Stimulated activated CD8-positive, alpha-beta memory T cell treated with anti-CD3 and anti-CD28 coated beads, Interleukin-15, amount 100 ng/mL, for 48 hours (primary cell): ENCODE data around the gene CRYBB2.
"Not testable (repeated sequence)": the region's sequence is repeated elsewhere in the genome, so short reads cannot be mapped to it uniquely, and the experiment has no call there.

Experiments
- DNase-seq, 2 donors: peaks; one replicate each; pipeline ENCODE4 v3.0.0-alpha.2; 2020; ENCODE audit warnings: low read depth in 2 of 2

CRYBB2 gene

GRCh38 chr22:25233706-25234105 lies 14.3 kb downstream of the CRYBB2 start:
- DNase-seq = not testable (repeated sequence)

- peak; percentile 60 to 67 for DNase-seq
Measured at GRCh38 chr22:25235547-25236290, 16.3 kb downstream of the CRYBB2 start.

DNA sequence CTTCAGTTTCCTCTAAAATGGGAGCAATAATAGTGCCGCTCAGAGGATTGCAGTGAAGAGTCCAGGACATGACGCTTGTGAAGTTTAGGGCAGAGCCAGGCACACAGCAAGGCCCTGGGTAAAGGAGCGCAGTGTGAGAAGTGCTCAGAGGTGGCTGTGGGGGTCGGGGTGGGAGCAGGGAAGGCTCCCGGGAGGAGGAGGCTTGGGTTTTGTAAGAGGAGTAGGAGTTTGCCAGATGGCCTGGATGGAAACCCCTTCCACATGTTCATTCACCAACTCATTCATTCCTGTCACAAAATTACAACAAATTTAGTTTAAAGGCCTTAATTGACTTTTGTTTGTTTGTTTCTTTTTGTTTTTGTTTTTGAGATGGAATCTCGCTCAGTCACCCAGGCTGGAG lies 17.0 kb downstream of the CRYBB2 start:
- no peak for DNase-seq

DNA sequence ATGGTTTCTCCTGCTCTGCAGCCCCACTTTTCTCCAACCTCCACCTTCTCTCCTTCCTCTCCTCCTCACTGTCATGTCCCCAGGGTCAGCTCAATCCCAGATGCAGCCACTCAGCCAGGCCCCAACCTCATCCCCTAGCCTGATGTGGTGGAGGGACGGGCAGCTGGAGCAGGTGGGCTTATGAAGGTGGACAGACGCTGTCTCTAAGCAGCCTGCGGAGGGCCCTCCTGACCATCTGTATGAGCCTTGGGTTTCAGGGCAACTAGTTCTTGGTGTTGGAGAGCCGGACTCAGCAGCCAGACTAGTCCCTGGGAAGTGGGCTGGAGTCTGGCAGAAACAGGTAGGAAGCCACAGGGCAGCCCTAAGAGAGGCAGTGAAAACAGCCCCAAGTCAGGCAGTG lies 18.1 kb downstream of the CRYBB2 start:
- DNase-seq = no peak

GRCh38 chr22:25238058-25238457 lies 18.6 kb downstream of the CRYBB2 start:
- DNase-seq = not testable (repeated sequence)

DNA sequence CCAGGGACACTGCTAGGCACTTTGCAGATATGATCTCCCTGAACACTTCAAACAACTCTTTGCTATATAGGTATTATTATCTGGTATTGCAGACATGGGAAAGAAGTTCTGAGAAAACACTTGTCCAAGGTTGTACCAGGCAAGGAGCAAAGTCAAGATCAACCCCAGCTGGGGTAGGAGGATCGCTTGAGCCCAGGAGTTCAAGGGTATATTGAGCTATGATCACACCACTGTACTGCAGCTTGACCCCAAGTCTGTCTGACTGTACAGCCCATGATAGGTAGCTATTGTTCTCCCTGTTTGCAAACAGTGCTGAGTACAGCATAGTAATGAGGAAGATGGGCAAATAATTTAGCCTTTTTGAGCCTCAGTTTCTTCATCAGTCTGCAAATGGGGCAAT lies 35.7 kb downstream of the CRYBB2 start:
- not testable (repeated sequence) for DNase-seq

- not testable (repeated sequence) for DNase-seq
Measured at GRCh38 chr22:25267567-25267966, 48.1 kb downstream of the CRYBB2 start.

GRCh38 chr22:25268902-25269301 lies 49.5 kb downstream of the CRYBB2 start:
- not testable (repeated sequence) for DNase-seq

GRCh38 chr22:25270061-25270460 lies 50.6 kb downstream of the CRYBB2 start:
- DNase-seq = not testable (repeated sequence)

GRCh38 chr22:25273231-25273630 lies 53.8 kb downstream of the CRYBB2 start:
- not testable (repeated sequence) for DNase-seq

DNA sequence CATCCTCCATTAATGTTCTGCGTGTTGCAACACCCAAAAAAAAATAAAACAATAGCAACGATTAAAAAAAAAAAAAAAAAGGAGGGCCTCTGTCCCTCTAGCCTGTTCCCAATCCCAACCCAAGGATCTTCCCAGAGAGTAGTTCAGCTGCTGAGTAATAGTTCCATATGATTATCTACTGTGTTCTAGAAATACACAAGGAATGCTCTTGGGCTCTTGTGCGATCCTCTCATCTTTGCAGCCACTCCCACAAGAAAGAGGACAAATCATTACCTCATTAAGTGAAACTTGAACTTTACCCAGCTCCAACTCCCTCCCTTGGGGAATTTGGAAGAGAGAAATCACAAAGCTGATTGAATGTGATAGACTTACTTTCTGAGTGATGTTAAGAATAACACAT lies 54.5 kb downstream of the CRYBB2 start:
- not testable (repeated sequence) for DNase-seq

DNA sequence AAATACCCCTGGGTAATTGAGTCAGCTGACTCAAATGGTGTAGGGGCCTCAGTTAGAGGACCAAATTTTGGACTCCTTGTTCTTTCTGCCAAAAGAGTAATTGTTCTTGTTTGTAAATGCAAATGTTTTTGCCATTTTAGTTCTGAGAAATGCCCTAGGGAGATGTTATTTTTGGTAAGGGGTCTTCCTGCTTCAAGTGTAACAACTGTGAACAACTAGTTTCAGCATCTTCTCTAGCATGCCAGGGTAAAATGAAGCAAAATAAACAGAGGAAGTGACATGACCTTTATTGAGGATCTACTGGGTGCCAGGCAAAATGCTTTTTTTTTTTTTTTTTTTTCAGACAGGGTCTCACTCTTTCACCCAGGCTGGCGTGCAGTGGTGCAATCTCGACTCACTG lies 60.7 kb downstream of the CRYBB2 start:
- DNase-seq = not testable (repeated sequence)
